GM19324 (cell line): ENCODE results near the gene MAJIN.
"Not testable (repeated sequence)": the region's sequence is repeated elsewhere in the genome, so short reads cannot be mapped to it uniquely, and the experiment has no call there.

Experiments used
- ATAC-seq: cut with Tn5 transposase; IDR thresholded peaks from one replicate; pipeline ENCODE4 v1.9.1; 2021; ENCODE audit warnings: mild to moderate bottlenecking, moderate library complexity; ENCODE audit not compliant: unreplicated experiment, low FRiP score

The MAJIN gene, protein sequence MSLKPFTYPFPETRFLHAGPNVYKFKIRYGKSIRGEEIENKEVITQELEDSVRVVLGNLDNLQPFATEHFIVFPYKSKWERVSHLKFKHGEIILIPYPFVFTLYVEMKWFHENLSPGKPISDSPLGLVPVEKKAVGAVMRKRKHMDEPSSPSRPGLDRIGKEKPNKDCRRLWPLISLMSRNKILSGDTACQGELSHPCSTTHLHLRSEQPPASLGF

DNA sequence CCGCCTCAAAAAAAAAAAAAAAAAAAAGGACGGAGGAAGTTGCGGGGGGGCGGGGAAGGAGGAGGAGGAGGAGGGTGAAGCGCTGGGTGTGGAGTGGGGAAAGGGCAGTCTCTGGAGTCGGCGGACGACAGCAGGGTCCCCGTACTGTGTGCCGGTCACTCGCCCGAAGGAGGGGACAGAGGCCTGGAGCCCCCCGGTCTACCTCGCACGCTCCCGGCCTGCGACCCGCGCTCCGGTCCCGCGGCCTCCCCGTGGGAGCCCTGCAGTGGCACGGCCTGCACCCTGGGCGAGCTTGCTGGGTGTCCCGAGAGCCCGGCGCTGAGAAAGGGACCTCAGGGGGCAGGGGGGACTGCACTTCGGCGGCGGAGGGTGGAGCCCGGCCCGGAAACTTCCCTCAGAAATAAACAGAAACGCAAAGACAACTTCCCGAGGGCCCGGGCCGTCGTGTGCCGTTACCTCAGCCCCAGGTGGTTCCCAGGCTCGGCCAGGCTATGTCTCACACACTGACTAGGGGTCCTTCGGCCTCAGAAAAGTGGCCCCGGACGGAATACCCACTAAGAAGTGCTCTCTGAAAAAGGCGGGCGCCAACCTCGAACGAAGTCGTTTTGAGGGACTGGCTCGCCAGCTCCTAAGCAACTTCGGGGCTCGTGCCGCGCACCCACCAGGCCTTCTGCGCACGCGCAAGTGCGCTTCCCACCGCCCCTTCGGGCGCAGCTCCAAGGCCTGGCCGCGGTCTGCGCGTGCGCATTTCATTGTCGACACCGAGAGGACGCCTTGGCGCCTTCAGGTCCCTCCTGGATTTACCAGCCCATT, at the start of gene MAJIN:
TSS of gene MAJIN (minus strand) at position 688 of the 813 bp plus-strand sequence. CDS start 12,703 bp downstream, outside the sequence.
- no peak for ATAC-seq

DNA sequence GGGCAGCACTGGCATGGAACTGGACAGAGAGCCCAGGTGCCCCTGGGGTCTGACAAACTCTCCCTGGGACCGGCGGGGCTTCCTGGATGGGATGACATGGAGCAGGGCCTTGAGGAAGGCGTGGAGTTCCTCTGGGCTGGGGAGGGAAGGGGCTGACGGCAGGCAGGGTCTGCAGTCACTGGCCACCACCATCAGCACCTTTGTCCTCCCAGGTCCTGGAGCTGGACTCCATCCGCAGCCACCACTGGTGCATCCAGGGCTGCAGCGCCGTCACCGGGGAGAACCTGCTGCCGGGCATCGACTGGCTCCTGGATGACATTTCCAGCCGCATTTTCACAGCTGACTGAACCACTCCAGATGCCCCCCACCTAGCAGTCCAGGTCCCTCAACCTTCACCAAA, 49.6 kb upstream of the MAJIN start:
- ATAC-seq: no peak

DNA sequence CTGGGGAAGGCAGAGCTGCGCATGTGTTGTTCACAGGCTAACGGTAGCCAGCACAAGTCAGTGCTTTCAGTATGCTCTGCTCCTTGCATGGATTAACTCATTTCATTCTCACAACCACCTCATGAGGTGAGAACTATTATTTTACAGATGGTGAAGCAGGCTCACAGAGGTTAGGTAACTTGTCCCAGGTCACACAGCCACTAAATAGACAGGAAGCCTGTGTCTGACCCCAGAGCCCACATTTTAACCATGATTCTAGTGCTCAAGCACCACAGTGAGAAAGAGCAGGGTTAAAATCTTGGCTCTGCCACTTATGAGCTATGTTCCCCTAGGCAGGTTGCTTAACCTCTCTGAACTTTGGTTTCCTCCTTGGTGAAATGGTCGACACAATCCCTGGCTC, 49.1 kb upstream of the MAJIN start:
- ATAC-seq: no peak

DNA sequence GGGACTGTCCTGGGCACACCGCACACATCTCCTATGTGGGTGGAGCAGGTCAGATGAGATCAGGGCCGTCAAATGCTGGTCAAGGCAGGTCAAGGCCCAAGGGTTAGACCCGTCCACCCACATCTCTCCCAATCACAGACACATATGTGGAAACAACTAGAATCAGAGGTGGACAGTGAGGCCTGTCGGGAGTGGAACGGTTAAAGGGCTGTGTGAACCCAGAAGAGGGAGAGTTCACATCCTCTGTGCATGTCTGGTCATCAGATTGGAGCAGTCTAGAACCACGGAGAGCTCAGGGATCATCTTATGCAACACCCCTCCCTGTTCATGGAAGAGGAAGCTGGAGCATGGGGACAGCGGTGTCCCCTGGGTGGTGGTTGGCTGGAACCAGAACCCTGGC, 47.9 kb upstream of the MAJIN start:
- ATAC-seq: no peak

DNA sequence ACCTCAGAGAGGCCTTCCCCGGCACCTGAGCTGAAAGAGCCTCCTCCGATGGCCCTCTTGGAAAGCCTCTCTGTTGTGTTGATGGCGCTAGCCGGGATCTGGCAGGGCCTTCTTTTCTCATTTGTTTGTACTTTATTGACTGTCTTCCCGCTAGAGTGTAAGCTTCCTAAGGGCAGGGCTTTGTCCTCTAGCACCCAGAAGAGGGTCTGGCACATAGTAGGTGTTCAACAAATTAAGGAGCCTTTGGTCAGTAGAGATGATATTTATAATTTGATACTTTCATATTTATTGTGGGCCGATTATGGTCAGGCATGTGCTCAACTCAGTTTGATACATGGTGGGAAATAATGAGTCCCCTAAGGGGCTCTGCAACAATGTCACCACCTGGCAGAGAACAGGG, 46.0 kb upstream of the MAJIN start:
- no peak for ATAC-seq

DNA sequence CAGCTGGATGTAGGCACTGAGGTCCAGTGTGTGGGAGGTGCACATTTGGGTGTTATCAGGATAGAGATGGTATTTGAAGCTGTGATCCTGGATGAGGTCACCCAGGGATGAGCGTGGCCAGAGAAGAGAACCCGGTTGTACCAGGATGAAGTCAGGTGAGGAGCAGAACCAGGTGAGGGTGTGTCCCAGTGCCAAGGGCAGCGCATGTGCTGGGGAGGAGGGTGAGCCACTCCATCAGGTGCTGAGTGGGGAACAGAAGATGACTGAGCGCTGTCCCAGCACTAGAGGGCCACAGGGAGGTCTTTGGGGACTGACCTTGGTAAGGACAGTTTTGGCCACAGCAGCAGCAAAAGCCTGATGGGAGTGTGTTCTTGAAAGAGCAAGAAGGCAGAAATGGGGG, 44.8 kb upstream of the MAJIN start:
- ATAC-seq: no peak

DNA sequence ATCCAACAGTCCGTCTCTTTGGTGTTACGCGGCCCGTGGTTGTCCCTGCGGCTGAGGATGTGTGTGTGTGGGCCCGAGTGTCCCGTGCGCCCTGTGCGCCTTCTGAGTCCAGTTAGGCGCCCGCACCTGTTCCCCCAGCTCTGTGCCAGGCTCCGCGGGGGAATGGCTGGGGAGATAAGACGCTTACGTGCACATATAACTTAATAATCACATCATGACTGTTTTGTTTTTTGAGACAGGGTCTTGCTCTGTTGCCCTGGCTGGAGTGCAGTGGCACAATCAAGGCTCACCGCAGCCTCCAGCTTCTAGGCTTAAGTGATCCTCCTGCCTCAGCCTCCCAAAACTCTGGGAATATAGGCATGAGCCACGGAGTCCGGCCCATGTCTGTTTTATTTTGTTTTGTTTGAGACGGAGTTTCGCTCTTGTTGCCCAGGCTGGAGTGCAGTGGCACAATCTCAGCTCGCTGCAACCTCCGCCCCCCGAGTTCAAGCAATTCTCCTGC, 42.9 kb upstream of the MAJIN start:
- no peak for ATAC-seq

DNA sequence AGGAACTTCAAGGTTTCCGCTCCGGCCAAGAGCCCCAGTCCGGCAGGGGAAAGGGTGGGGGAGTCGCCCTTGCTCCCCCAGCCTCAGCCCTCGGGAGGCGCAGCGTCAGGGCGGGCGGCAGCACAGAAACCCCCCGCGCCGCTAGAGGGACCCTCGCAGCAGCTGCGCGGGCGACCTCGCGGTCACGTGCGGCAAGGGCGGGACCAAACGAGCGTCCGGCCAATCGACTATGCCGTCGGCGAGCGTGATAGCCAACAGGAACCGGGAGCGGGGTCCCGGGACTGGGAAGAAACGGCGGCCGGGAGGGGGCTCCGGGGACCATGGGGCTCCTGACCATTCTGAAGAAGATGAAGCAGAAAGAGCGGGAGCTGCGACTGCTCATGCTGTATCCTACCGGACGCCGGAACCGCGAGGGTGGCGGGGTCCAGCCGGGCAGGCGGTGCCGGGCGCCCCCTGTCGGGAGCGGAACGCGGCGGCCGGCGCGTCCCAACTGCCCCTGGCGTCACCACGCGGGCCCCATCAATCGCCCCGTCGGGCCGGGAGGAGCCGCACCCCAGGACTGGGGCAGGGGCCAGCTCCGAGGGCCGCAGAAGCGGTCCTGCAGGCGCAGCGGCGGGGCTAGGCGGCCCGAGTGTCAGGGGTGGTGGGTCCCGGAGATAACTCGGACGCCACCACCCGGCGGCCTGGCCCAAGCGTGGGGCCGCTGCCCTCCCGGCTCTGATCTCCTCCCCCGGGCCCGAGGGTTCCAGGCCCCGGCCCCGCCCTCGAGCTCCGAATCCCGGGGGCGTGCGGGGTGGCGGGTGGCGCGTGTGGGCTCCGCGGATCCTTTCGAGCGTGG, 42.2 kb upstream of the MAJIN start, which contains the start of gene ARL2:
TSS of gene ARL2 (plus strand) at position 273 of the 838 bp plus-strand sequence. CDS start at position 321, 48 bp downstream.
- peak; percentile 86 for ATAC-seq

DNA sequence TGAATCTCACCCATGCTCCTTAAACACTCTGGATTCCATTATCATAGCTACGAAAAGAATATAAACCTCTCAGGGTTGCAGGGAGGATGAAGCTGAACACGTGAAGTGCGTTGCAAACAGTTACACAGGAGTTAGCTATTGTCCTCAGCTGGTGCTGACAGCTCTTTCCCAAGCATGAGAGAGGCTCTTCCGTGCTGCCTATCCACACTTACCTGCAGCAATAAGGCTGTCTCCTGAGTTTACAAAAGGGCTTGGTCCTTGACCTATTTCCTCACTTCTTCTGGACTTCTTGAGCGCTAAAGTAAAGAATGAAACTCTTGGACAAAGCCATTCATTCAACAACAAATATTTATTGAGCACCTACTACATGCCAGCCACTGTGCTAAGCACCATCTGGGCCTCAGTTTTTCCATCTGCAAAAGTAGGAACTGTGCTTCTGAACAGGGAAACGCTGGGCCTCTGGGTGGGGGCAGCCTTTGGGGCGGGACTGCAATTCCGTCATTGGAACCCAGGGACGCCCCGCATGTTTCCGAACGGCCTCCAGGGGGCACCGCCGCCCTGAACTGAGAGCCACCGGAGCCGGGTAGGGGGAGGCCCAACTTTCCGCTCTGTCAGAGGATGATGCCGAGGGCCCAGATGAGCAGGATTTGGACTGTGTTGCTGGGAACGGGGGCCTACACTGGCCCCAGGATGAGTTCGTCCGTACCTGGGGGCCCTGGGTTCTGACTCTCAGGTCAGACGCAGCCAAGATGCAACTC, 41.4 kb upstream of the MAJIN start:
- ATAC-seq: peak; percentile 64

DNA sequence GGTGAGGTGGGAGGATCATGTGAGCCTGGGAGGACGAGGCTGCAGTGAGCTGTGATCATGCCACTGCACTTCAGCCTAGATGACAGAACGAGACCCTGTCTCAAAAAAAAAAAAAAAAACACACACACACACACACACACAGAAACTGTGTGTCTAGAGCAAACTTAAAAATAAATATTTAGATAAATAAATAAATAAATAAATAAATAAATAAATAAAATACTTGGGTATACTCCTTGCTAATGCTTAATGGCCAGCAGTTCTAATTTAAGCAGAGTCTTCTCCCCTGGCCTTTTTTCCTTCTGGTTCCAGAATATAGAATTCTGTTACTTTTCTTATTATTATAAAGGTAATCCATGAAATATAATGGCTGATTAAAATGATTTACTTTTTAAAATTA, 37.0 kb upstream of the MAJIN start:
- no peak for ATAC-seq

DNA sequence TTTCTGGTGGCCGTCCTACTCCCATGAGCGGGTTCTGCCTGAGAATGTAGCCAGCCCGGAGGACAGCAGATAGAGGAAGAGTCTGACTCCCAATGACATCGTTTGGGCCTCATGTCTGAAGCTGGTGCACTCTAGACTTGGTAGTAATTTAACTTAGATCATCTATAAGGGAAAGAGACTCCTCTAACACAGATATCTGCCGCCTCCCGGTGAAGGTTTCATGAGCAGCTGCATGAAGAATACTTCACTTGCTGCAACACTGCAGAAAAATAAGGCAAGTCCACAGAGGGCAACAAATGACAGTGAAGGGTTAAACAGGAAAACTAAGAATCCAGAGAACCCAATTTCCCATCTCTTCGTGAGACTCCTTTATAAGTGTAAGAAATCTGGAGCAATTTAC, 36.1 kb upstream of the MAJIN start:
- no peak for ATAC-seq

DNA sequence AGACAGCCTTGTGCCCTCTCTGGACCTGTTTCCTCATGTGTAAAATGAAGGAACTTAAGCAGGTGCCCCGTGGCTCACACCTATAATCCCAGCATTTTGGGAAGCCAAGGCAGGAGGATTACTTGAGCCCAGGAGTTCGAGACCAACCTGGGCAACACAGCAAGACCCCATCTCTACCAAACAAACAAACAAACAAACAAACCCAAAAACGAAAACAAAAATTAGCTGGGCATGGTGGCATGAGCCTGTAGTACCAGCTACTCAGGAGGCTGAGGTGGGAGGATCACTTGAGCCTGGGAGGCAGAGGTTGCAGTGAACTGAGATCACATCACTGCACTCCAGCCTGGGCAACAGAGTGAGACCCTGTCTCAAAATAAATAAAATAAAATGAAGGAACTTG, 32.1 kb upstream of the MAJIN start:
- ATAC-seq: not testable (repeated sequence)

DNA sequence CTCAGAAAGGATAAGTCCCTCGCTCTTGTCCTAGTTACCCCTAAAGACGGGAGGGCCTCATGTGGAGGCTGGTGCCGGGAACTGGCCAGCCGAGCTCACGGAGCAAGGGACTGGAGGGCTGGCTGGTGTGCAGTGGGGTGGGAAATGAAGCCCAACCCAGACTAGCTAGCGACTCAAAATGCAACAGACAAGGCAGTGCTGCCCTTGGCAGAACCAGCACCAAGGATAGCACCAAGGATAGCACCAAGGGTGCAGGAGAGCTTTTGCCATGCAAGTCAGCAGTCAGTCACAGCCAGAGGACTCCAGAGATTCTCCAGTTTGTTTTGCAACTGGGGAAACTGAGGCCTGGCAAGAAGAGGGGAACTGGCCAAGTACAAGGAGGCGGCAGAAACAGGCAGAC, 31.4 kb upstream of the MAJIN start:
- ATAC-seq: no peak

DNA sequence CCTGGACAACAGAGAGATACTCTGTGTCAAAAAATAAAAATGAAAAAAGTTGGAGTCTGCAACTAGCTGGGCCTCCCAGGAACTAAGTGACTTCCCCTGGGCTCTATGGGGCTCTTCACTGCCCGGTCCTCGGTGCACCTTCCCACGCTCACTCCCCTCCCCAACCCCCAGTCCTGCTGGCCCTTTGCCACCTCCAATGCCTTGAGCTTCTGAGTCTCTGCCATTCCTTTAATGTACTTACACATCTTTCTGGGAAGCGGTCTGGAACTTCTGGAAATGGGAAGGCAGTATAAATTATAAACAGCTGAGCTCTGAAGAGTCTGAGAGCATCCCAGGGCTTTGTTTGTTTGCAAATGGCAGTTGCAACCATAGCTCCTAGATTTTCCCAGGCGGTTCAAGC, 30.8 kb upstream of the MAJIN start:
- ATAC-seq: no peak

DNA sequence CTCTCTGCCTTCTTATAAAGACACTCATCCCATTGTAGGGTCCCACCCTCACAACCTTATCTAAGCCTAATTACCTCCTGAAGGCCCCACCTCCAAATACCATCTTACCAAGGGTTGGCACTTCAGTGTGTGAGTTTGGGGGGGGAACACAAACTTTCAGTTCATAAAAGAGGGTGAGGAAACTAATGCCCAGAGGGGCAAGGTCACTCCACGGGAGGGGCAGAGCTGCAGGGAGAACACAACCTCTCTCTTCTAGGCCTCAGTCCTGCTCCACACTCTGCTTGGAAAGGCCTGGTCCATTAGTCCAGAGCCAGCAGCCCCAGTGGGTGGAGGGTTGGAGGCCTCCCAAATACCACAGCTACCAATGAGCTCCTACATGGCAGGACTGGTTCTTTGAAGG, 27.6 kb upstream of the MAJIN start:
- no peak for ATAC-seq

DNA sequence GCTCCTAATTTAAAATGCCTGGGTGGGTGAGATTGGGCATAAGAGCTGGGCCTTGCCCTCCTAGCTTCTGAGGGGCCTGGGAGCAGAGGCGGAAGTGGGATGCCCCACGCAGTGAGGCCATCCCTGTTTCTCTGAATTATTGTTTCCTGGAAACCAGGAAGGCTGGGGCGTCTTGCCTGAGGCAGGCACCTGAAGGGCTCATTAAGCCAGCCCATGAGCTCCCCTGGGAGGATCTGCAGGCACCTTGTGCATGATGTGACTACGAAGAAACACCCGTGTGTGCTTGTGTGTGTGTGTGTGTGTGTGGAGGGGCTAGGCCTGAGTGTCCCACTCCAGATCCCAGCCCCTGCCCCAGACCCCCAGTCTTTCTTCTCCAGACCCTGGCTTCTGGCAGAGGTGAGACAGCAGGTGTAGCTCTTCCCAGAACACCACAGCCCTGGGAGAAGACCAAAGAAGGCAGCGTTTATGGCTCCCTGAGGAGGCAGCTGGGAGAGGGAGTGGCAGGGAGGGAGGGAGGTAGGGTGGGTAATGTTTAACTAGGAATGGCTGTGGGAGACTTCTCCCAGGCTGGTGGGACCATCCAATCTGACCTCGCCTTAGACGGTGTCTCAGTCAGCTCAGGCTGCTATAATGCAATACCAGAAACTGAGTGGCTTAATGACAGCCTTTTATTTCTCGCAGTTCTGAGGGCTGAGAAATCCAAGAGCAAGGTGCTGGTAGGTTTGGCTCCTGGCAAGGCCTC, 27.0 kb upstream of the MAJIN start:
- ATAC-seq: no peak

DNA sequence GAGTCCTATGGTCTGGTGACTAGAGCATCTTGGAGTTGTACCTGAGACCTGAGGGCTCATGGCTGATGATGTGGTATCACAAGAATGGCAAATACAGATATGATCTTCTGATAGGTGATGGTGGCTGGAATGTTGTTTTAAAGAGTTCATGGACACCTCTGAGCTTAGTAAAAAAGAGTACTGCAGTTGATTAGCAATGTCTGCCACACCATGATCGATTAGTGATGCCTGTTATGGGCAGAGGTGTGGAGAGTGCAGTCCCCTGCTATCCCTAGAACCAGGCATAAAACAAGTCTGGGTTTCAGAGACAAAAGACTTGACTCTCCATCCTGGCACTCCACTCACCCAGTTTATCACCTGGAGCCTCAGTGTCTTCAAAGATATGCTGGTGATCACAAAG, 26.2 kb upstream of the MAJIN start:
- no peak for ATAC-seq

DNA sequence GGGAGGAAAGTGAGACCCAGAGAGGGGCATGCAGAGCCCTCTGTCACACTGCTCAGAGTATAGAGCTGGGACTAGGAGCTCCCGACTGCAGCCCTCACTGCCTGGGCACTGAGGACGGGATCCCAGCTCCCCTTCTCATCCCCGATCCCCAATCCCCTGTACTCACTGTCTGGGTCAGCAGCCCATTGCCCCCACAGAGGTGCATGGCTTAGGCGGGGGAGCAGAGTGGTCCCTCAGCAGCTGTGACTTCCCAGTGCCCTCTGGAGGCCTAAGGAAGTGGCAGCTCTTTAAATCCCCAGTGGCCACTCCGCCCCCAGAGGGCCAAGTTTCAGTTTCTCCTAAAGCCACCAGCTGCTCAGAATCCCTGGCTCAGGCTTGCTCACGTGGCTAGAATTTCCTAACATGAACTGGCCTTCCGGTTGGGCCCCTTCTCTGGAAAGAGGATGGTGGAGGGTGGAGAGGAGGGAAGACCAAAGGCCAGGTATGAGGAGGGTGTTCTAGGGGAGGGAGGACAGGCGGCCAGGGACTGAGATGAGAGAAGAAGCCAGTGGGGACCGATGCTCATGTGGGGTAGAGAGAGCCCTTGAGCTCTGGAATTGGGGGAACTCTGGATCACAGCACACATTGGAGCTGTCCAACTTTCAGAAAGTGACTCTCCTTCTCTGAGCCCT, 24.9 kb upstream of the MAJIN start, which contains the start of gene BATF2:
TSS of gene BATF2 (minus strand) at position 262 of the 671 bp plus-strand sequence. CDS start at position 205, 57 bp downstream.
- no peak for ATAC-seq

DNA sequence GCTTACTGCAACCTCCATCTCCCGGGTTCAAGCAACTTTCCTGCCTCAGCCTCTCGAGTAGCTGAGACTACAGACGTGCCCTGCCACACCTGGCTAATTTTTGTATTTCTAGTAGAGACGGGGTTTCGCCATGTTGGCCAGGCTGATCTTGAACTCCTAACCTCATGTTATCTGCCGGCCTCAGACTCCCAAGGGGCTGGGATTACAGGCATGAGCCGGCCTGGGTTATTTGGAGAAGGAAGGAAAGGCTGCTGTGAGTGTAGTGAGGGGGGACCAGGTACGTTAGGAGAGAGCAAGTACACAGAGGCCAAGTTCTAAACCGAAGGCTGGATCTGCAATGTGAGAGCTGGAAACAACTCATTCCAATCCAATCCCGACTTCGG, 24.4 kb upstream of the MAJIN start:
- no peak for ATAC-seq
